Measurements from ENCODE around the gene MT1G. TPM values are rescaled to one million over a fixed set of nuclear protein-coding genes. Genes with fewer than 3 reads are reported as not detected.

The MT1G gene
- polyA plus RNA-seq, 2 of the 4 experiments (the other 2 are of a cell fraction) = not detected

DNA sequence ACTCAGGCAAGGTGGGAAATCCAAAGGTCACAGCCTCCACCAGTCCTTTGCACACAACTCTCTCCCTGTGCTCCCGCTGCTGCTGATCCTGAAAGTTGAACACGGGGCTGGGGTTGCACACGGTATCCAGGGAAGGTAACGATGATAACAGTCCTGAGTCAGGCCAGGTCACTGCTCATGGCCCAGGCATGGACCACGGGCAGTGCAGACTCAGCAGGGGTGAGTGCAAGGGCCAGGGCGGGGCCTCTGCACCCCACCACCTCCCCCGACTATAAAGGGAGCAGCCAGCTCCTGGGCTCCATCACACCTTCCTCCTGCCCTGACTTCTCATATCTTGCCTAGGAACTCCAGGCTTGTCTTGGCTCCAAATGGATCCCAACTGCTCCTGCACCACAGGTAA is 16.3 kb downstream of the MT1G start, which contains the start of gene MT1B:
Gene MT1B (plus strand): TSS at position 301 of the 400 bp plus-strand sequence. CDS start 68 bp downstream, at position 369.
- ChIA-PET CTCF (interaction anchor here (1.0 to 25.6 kb wide), 3 partner anchors 8 to 42 kb away, joined by 3 to 340 read pairs (median 15); partner anchors contain the start of gene MT2A), POLR2A (no interaction called here)
- no peaks in the 10 kb centered on the region for H3K9me3 ChIP-seq
- FAIRE-seq = no peak
- H3K4me3 ChIP-seq = no peak within 1 kb of the TSS
- H3K27ac ChIP-seq = no peak within 1 kb of the TSS
- peak in 1 of 2 experiments; percentile 30; a peak in 1 of 6 replicates for ATAC-seq
- TF ChIP-seq ZSCAN20 (CRISPR knock-in tag; IDR thresholded peaks at IDR 0.05) = no peak
- TF ChIP-seq FOXS1 (CRISPR knock-in tag; IDR thresholded peaks at IDR 0.05) = no peak
- TF ChIP-seq ZFP36 (IDR thresholded peaks at IDR 0.05; ENCODE audit: borderline replicate concordance, partially characterized antibody) = no peak
- TF ChIP-seq FOSL2 (IDR thresholded peaks at IDR 0.05) = no peak
- no peak for TF ChIP-seq FOSL2 (CRISPR knock-in tag; IDR thresholded peaks at IDR 0.05)
- no peak for TF ChIP-seq BHLHE40 (IDR thresholded peaks at IDR 0.05; ENCODE audit: low read depth, low read length)
- TF ChIP-seq HDAC2 (IDR thresholded peaks at IDR 0.05) = no peak
- TF ChIP-seq ZNF302 (CRISPR knock-in tag; IDR thresholded peaks at IDR 0.05) = no peak
- TF ChIP-seq TFCP2L1 (CRISPR knock-in tag; IDR thresholded peaks at IDR 0.05) = no peak
- no peak for TF ChIP-seq MAX (IDR thresholded peaks at IDR 0.05)
- TF ChIP-seq RCOR1 (IDR thresholded peaks at IDR 0.05; ENCODE audit: low read depth, low read length) = no peak
- TF ChIP-seq POLR2A (IDR thresholded peaks at IDR 0.05; ENCODE audit: low read length) = no peak
- no peak for TF ChIP-seq HOXB13 (CRISPR knock-in tag; IDR thresholded peaks at IDR 0.05; ENCODE audit: low read depth)
- TF ChIP-seq, protein P1, sequence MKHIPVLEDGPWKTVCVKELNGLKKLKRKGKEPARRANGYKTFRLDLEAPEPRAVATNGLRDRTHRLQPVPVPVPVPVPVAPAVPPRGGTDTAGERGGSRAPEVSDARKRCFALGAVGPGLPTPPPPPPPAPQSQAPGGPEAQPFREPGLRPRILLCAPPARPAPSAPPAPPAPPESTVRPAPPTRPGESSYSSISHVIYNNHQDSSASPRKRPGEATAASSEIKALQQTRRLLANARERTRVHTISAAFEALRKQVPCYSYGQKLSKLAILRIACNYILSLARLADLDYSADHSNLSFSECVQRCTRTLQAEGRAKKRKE (CRISPR knock-in tag; IDR thresholded peaks at IDR 0.05; ENCODE audit: low read depth) = no peak
- TF ChIP-seq HOXB5 (CRISPR knock-in tag; IDR thresholded peaks at IDR 0.05) = no peak
- peaks cover 8% of the 10 kb centered on the region; the same call in 1 of the 3 replicates for H3K4me1 ChIP-seq
- H3K4me2 ChIP-seq = no peak within 1 kb of the TSS
- DNase-seq (ENCODE audit: low read depth in 1 of 2, low spot score in 1 of 2) = no peak
- 74% methylated on average over 6 of the region's 7 CpGs for WGBS (ENCODE audit: missing lambda C conversion rate)

- no peak overlapping the region for H3K4me2 ChIP-seq
- no peak overlapping the region for H3K4me3 ChIP-seq
- ATAC-seq = no peak
- H3K4me1 ChIP-seq = peaks cover 8% of the 10 kb centered on the region; the same call in 1 of the 3 replicates
- whole genome bisulfite sequencing (ENCODE audit: missing lambda C conversion rate) = 43% methylated on average over 3 of the region's 3 CpGs
- TF ChIP-seq POLR2A (IDR thresholded peaks at IDR 0.05; ENCODE audit: low read length) = no peak
- no peak for TF ChIP-seq POLR2AphosphoS2 (conservative IDR thresholded peaks at IDR 0.05; ENCODE audit: low read length)
- no peak for TF ChIP-seq EHMT2 (IDR thresholded peaks at IDR 0.05; ENCODE audit: low read depth)
- no peak for TF ChIP-seq RAD21 (conservative IDR thresholded peaks at IDR 0.05 in 1 of 2, IDR thresholded peaks at IDR 0.05 in 1 of 2)
- TF ChIP-seq E2F6 (IDR thresholded peaks at IDR 0.05; ENCODE audit: borderline replicate concordance, low read depth) = no peak
- no peak for FAIRE-seq
- H3K9me3 ChIP-seq = no peaks in the 10 kb centered on the region
- peak in 1 of 2 experiments; percentile 10 for DNase-seq (ENCODE audit: low read depth in 1 of 2, low spot score in 1 of 2)
- POLR2A ChIA-PET = no interaction called here
- H3K27ac ChIP-seq = no peak overlapping the region
- CTCF ChIA-PET = interaction anchor here (25.6 kb wide), 1 partner anchor 40 kb away, joined by 340 read pairs; the partner anchor contains the start of gene MT2A
Observed at GRCh38 chr16:56649820-56650219, 18.0 kb downstream of the MT1G start.

DNA sequence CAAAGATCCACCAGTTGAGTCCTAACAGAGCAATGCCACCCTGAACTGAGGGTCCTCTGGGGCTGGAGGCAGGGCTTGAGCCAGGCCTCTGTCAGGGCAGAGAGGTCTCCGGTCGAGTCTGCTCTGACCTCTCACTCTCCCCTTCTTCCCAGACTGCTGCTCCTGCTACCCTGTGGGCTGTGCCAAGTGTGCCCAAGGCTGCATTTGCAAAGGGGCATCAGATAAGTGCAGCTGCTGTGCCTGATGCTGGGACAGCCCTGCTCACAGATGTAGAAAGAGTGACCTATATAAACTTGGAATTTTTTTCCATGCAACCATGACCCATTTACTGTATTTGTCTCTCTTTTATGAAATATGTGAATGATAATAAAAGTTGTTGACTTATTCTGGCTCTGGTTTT is 18.6 kb downstream of the MT1G start:
- Histone ChIP-seq H3K27ac (no peak overlapping the region), H3K4me1 (peaks cover 8% of the 10 kb centered on the region; the same call in 2 of the 3 replicates), H3K4me2 (no peak overlapping the region), H3K9me3 (no peaks in the 10 kb centered on the region), H3K4me3 (no peak overlapping the region)
- ChIA-PET CTCF (interaction anchor here (25.6 kb wide), 1 partner anchor 40 kb away, joined by 340 read pairs; the partner anchor contains the start of gene MT2A), POLR2A (no interaction called here)
- whole genome bisulfite sequencing (ENCODE audit: missing lambda C conversion rate) = 79% methylated on average over 2 of the region's 2 CpGs
- FAIRE-seq (no peak), ATAC-seq (no peak), DNase-seq (ENCODE audit: low read depth in 1 of 2, low spot score in 1 of 2) (no peak)
- TF ChIP-seq FOSL2 (IDR thresholded peaks at IDR 0.05) (no peak), FOSL2 (CRISPR knock-in tag; IDR thresholded peaks at IDR 0.05) (no peak), MAX (IDR thresholded peaks at IDR 0.05) (no peak), NR3C1 (IDR thresholded peaks at IDR 0.05) (no peak), RNF2 (IDR thresholded peaks at IDR 0.05; ENCODE audit: borderline replicate concordance, low read depth) (no peak), SMC3 (IDR thresholded peaks at IDR 0.05) (no peak), E2F6 (IDR thresholded peaks at IDR 0.05; ENCODE audit: borderline replicate concordance, low read depth) (no peak), ZSCAN20 (CRISPR knock-in tag; IDR thresholded peaks at IDR 0.05) (no peak), MAFK (IDR thresholded peaks at IDR 0.05; ENCODE audit: partially characterized antibody) (no peak), JUN (IDR thresholded peaks at IDR 0.05) (no peak), NPAS2 (CRISPR knock-in tag; IDR thresholded peaks at IDR 0.05; ENCODE audit: borderline replicate concordance) (no peak), CHD4 (IDR thresholded peaks at IDR 0.05; ENCODE audit: borderline replicate concordance) (no peak)
- TF ChIP-seq, protein P2, sequence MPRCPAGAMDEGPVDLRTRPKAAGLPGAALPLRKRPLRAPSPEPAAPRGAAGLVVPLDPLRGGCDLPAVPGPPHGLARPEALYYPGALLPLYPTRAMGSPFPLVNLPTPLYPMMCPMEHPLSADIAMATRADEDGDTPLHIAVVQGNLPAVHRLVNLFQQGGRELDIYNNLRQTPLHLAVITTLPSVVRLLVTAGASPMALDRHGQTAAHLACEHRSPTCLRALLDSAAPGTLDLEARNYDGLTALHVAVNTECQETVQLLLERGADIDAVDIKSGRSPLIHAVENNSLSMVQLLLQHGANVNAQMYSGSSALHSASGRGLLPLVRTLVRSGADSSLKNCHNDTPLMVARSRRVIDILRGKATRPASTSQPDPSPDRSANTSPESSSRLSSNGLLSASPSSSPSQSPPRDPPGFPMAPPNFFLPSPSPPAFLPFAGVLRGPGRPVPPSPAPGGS (IDR thresholded peaks at IDR 0.05) = no peak
- TF ChIP-seq, protein P3, sequence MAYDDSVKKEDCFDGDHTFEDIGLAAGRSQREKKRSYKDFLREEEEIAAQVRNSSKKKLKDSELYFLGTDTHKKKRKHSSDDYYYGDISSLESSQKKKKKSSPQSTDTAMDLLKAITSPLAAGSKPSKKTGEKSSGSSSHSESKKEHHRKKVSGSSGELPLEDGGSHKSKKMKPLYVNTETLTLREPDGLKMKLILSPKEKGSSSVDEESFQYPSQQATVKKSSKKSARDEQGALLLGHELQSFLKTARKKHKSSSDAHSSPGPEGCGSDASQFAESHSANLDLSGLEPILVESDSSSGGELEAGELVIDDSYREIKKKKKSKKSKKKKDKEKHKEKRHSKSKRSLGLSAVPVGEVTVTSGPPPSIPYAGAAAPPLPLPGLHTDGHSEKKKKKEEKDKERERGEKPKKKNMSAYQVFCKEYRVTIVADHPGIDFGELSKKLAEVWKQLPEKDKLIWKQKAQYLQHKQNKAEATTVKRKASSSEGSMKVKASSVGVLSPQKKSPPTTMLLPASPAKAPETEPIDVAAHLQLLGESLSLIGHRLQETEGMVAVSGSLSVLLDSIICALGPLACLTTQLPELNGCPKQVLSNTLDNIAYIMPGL (CRISPR knock-in tag; IDR thresholded peaks at IDR 0.05; ENCODE audit: borderline replicate concordance) = no peak
- TF ChIP-seq, protein P4, sequence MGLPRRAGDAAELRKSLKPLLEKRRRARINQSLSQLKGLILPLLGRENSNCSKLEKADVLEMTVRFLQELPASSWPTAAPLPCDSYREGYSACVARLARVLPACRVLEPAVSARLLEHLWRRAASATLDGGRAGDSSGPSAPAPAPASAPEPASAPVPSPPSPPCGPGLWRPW (IDR thresholded peaks at IDR 0.05) = no peak

All from A549 (cell line).